ENCODE results near the gene RANBP17.

- TF ChIP-seq CTCF (conservative IDR thresholded peaks at IDR 0.05; ENCODE audit: low read depth in 2 of 2): no peak
- no peak for TF ChIP-seq EZH2 (IDR thresholded peaks at IDR 0.05; ENCODE audit: low read depth, unreplicated experiment)
- TF ChIP-seq CREB1 (CRISPR knock-in tag; IDR thresholded peaks at IDR 0.05; ENCODE audit: low read depth): no peak
- no peak for TF ChIP-seq POLR2AphosphoS5 (IDR thresholded peaks at IDR 0.05; ENCODE audit: low read depth)
- no peak for TF ChIP-seq REST (IDR thresholded peaks at IDR 0.05; ENCODE audit: unreplicated experiment)
- no peak for TF ChIP-seq ETS1 (IDR thresholded peaks at IDR 0.05)
- TF ChIP-seq ZNF331 (CRISPR knock-in tag; IDR thresholded peaks at IDR 0.05; ENCODE audit: low read depth): no peak
Measured at GRCh38 chr5:171143171-171143570, 281.4 kb downstream of the RANBP17 start.

All from GM23338 (cell line).